Peyer's patch (tissue), 4 donors: ENCODE data around the gene SERPINB1. TPM values are rescaled to one million over a fixed set of nuclear protein-coding genes. Genes with fewer than 3 reads are reported as not detected.

Experiments
- DNase-seq, 3 donors: peaks; one replicate each; pipeline ENCODE4 v3.0.0-alpha.2; 2017 to 2019
- H3K27ac ChIP-seq, 4 donors: fragments of 200-600 bp; sonication (generic); one replicate each; pipeline ENCODE4 v1.5.1; 2016 to 2019
- H3K27me3 ChIP-seq, 2 donors: fragments of 200-600 bp; sonication (generic); one replicate each; pipeline ENCODE4 v1.5.1; 2019
- H3K36me3 ChIP-seq, 3 donors: fragments of 200-600 bp; sonication (generic); one replicate each; pipeline ENCODE4 v1.5.1; 2016 to 2019
- H3K4me1 ChIP-seq, 4 donors: fragments of 200-600 bp; sonication (generic); one replicate each; pipeline ENCODE4 v1.5.1; 2016 to 2019
- H3K4me3 ChIP-seq, 4 donors: fragments of 200-600 bp; sonication (generic); 1 replicate in 3 of 4; 2 replicates in 1 of 4; pipeline ENCODE4 v1.5.1; 2016 to 2019; ENCODE audit warnings: mild to moderate bottlenecking in 1 of 4
- H3K9me3 ChIP-seq, 4 donors: fragments of 200-600 bp; sonication (generic); one replicate each; pipeline ENCODE4 v1.5.1; 2016 to 2019; ENCODE audit warnings: mild to moderate bottlenecking in 1 of 4
- POLR2A ChIP-seq, 2 donors: fragments of 450-650 bp; IDR thresholded peaks; one replicate each; pipeline ENCODE4 v1.5.1; 2017; ENCODE audit warnings: antibody characterized with exemption in 2 of 2, mild to moderate bottlenecking in 2 of 2, moderate library complexity in 2 of 2
- total RNA-seq, 4 donors: library from RNA; depleted of rRNA; stranded (reverse); fragments of >200 nt; gene quantifications; one replicate each; pipeline ENCODE4 v1.1.0, GENCODE V29; 2016
- TF ChIP-seq, protein P1 (sequence below), 6 experiments: fragments of 450-650 bp in 4 of 6; fragments of 200-600 bp in 2 of 6; sonication (generic) in 1 of 6; IDR thresholded peaks; one replicate each; pipeline ENCODE4 v1.5.1; 2017 to 2019; ENCODE audit warnings: antibody characterized with exemption in 6 of 6, mild to moderate bottlenecking in 3 of 6, moderate library complexity in 1 of 6

The SERPINB1 gene
- total RNA-seq, 4 donors from 2014 or later: 58.6 to 122 (median 86.4) TPM

DNA sequence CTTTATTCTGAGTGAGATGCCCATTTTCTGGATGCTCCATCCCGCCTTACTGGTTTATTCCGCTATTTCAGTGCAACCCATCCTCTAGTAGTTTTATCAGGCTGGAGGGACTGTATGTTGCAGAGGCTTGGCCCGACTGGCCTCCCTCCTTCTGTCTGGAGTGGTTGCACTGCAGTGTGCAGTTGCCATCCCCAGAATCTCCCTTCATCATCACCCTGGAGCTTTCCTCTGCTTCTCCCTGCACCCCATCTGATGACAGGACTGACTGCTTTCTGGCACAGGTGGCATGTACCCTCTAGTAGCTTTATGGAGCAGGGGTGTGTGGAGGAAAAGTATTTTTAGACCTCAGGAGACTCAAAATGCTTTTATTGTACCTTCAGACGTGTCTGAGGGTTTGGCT, 55.4 kb downstream of the SERPINB1 start:
- H3K36me3 ChIP-seq: peaks cover 0 to 37% (median 0%) of the 10 kb centered on the region in 3 donors
- no peak for TF ChIP-seq POLR2A (IDR thresholded peaks at IDR 0.05)
- TF ChIP-seq, protein P1, sequence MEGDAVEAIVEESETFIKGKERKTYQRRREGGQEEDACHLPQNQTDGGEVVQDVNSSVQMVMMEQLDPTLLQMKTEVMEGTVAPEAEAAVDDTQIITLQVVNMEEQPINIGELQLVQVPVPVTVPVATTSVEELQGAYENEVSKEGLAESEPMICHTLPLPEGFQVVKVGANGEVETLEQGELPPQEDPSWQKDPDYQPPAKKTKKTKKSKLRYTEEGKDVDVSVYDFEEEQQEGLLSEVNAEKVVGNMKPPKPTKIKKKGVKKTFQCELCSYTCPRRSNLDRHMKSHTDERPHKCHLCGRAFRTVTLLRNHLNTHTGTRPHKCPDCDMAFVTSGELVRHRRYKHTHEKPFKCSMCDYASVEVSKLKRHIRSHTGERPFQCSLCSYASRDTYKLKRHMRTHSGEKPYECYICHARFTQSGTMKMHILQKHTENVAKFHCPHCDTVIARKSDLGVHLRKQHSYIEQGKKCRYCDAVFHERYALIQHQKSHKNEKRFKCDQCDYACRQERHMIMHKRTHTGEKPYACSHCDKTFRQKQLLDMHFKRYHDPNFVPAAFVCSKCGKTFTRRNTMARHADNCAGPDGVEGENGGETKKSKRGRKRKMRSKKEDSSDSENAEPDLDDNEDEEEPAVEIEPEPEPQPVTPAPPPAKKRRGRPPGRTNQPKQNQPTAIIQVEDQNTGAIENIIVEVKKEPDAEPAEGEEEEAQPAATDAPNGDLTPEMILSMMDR (IDR thresholded peaks at IDR 0.05): no peak

DNA sequence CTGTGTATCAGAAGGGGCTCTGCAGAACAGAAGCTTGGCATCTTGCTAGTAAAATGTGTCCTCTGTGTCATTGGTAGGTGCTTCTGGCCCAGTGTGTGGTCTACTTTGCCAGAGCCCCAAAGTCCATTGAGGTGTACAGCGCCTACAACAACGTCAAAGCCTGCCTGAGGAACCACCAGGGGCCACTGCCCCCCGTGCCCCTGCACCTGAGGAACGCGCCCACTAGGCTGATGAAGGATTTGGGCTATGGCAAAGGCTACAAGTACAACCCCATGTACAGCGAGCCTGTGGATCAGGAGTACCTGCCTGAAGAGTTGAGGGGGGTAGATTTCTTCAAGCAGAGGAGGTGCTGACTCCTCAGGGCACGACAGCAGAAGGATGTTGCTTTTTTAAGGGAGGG, 56.7 kb downstream of the SERPINB1 start:
- Histone ChIP-seq H3K27me3 (no peaks in the 10 kb centered on the region), H3K9me3 (no peaks in the 10 kb centered on the region), H3K36me3 (peaks cover 0 to 49% (median 0%) of the 10 kb centered on the region in 3 donors), H3K27ac (no peak overlapping the region), H3K4me3 (no peak overlapping the region), H3K4me1 (peaks cover 0 to 8% (median 0%) of the 10 kb centered on the region in 4 donors)
- no peak for DNase-seq
- TF ChIP-seq, protein P1 (IDR thresholded peaks at IDR 0.05): no peak
- no peak for TF ChIP-seq POLR2A (IDR thresholded peaks at IDR 0.05)

More for the DNA sequence above, 55.4 kb downstream of the SERPINB1 start:
- DNase-seq: no peak
- H3K4me1 ChIP-seq: peaks cover 0 to 13% (median 0%) of the 10 kb centered on the region in 4 donors
- no peaks in the 10 kb centered on the region for H3K27me3 ChIP-seq
- no peaks in the 10 kb centered on the region for H3K9me3 ChIP-seq
- H3K4me3 ChIP-seq: no peak overlapping the region
- no peak overlapping the region for H3K27ac ChIP-seq

DNA sequence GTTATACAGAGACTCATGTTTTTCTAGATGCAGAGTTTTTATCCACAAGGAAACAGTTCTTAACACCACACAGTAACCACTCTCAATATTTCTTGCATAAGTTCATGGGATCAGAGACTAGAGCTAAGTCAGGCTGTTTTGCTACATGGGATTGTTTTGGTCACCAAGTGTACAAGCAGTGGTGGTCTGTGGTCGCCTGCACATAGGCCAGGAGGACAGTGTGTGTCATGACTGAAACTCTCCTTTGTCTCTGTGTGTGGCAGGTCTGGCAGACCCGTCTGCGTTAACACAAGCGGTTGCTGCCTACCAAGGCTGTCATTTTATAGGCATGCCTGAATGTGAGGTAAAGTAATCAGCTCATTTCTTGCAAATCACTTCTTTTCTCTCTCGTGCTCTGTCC, 57.6 kb downstream of the SERPINB1 start:
- peaks cover 0 to 57% (median 0%) of the 10 kb centered on the region in 3 donors for H3K36me3 ChIP-seq
- H3K4me1 ChIP-seq: peaks cover 0 to 8% (median 0%) of the 10 kb centered on the region in 4 donors
- no peaks in the 10 kb centered on the region for H3K9me3 ChIP-seq
- no peak for DNase-seq
- TF ChIP-seq, protein P1 (IDR thresholded peaks at IDR 0.05): no peak
- no peak for TF ChIP-seq POLR2A (IDR thresholded peaks at IDR 0.05)
- H3K27ac ChIP-seq: no peak overlapping the region
- no peaks in the 10 kb centered on the region for H3K27me3 ChIP-seq
- H3K4me3 ChIP-seq: no peak overlapping the region

DNA sequence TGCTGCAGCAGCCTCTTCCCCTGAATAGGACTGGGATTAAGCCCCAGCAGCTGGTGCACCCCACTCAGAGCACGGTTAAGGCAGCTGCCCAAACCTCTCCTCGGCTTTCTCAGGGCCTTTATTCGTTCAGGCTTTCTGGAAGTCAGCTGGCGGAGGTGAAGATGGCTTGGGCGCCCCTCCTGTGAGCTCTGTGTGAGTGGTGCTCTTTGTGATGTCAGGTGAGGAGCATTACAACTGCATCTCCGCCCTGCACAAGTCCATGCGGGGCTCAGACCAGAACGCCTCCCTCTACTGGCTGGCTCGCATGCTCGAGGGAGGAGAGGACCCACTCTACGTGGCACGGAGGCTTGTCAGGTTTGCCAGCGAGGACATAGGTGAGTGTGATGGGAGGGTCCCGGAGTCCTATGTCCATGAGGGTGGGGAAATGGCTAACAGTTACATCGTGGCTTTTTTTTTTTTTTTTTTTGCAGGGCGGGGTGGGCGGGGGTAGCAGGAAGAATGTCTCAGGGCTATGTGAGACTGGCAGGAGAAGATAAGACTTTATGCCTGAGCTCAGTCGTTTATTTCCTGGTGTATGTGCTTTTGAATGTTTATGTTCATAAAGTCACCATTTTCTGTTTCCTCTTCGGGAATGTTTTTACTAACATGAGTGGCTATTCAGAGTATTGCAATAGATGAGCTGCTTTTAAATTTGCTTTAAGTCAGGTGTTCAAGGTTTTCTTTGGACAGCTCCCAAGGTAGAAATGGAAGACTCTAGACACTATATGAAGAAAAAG, 58.3 kb downstream of the SERPINB1 start:
- peaks cover 0 to 58% (median 0%) of the 10 kb centered on the region in 3 donors for H3K36me3 ChIP-seq

DNA sequence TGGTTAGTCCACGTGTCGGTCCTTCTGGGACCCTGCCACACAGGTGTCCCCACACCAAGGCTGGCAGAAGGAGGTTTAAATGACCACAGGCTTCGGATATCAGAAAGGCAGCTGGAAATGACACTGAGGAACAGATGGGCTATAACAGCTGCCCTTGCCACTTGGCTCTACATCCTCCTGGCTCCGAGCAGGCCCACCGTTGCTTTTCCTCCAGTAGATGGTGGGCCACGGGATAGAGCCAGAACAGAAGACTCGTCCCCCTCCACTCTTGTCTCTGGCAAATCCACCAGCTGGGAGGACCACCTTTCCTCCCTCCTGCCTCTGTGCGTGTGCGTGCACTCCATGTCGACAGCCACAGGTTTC, 58.9 kb downstream of the SERPINB1 start:
- no peak overlapping the region for H3K27ac ChIP-seq
- no peak overlapping the region for H3K4me3 ChIP-seq
- H3K27me3 ChIP-seq: no peaks in the 10 kb centered on the region
- peaks cover 0 to 58% (median 0%) of the 10 kb centered on the region in 3 donors for H3K36me3 ChIP-seq
- TF ChIP-seq, protein P1 (IDR thresholded peaks at IDR 0.05): no peak
- TF ChIP-seq POLR2A (IDR thresholded peaks at IDR 0.05): no peak
- peaks cover 0 to 8% (median 0%) of the 10 kb centered on the region in 4 donors for H3K4me1 ChIP-seq
- no peak for DNase-seq
- H3K9me3 ChIP-seq: no peaks in the 10 kb centered on the region

More for the DNA sequence above, 58.3 kb downstream of the SERPINB1 start:
- H3K4me1 ChIP-seq: peaks cover 0 to 8% (median 0%) of the 10 kb centered on the region in 4 donors
- H3K4me3 ChIP-seq: no peak overlapping the region
- no peak overlapping the region for H3K27ac ChIP-seq
- no peaks in the 10 kb centered on the region for H3K9me3 ChIP-seq
- no peak for DNase-seq
- TF ChIP-seq, protein P1 (IDR thresholded peaks at IDR 0.05): no peak
- no peak for TF ChIP-seq POLR2A (IDR thresholded peaks at IDR 0.05)
- no peaks in the 10 kb centered on the region for H3K27me3 ChIP-seq
